ENCODE results near the gene SORCS2.

DNA sequence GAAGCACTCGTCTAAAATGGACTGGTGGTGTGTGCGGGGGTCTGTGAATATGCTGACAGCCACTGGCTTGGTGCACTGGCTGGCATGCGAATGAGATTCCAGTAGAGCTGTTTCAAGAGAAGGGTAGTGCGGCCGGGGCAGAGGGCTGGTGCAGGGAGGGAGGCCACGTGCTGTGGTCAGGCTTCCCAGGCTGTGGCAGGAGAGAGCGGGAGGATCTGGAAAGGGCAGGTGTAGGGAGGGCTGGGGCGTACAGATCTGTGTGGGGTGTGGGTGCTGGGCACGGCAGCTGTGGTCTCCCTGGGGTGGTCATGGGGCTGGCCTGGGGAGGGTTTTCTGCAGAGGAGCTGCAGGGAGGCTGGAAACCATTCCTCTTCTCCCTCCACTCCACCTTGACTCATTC is 30.2 kb downstream of the SORCS2 start:
- TF ChIP-seq EZH2phosphoT487 (IDR thresholded peaks at IDR 0.05; ENCODE audit: insufficient read depth, low read depth) (no peak), EZH2 (IDR thresholded peaks at IDR 0.05; ENCODE audit: insufficient read depth, poor library complexity, severe bottlenecking) (no peak)

Data from GM23248 (cell line).